Measurements from ENCODE around the gene SOX14.

Gene SOX14

GRCh38 chr3:137764001-137764433, at the start of gene SOX14:
Gene SOX14 (plus strand): TSS chr3:137764315. CDS start chr3:137764785, 470 bp downstream.
- no peak for DNase-seq (ENCODE audit: low read depth)

- DNase-seq (ENCODE audit: low read depth) = no peak
Observed at GRCh38 chr3:137714551-137714950, 49.6 kb upstream of the SOX14 start.

- no peak for DNase-seq (ENCODE audit: low read depth)
Observed at GRCh38 chr3:137724240-137724639, 39.9 kb upstream of the SOX14 start.

- no peak for DNase-seq (ENCODE audit: low read depth)
Observed at GRCh38 chr3:137737208-137737607, 26.9 kb upstream of the SOX14 start.

- DNase-seq (ENCODE audit: low read depth) = no peak
Observed at GRCh38 chr3:137738710-137739109, 25.4 kb upstream of the SOX14 start.

- no peak for DNase-seq (ENCODE audit: low read depth)
Observed at GRCh38 chr3:137743608-137744007, 20.5 kb upstream of the SOX14 start.

- DNase-seq (ENCODE audit: low read depth) = no peak
Observed at GRCh38 chr3:137746808-137747207, 17.3 kb upstream of the SOX14 start.

GRCh38 chr3:137759505-137759904, 4.6 kb upstream of the SOX14 start:
- no peak for DNase-seq (ENCODE audit: low read depth)

- DNase-seq (ENCODE audit: low read depth) = no peak
Observed at GRCh38 chr3:137760341-137761098, 3.6 kb upstream of the SOX14 start.

- DNase-seq (ENCODE audit: low read depth) = no peak
Observed at GRCh38 chr3:137761099-137761562, 3.0 kb upstream of the SOX14 start.

- DNase-seq (ENCODE audit: low read depth) = no peak
Observed at GRCh38 chr3:137761563-137762503, 2.3 kb upstream of the SOX14 start.

- no peak for DNase-seq (ENCODE audit: low read depth)
Observed at GRCh38 chr3:137762674-137763593, 1.2 kb upstream of the SOX14 start.

GRCh38 chr3:137763594-137763938, 549 bp upstream of the SOX14 start:
- DNase-seq (ENCODE audit: low read depth) = no peak

GRCh38 chr3:137764563-137765309, 621 bp downstream of the SOX14 start:
- DNase-seq (ENCODE audit: low read depth) = no peak

- no peak for DNase-seq (ENCODE audit: low read depth)
Observed at GRCh38 chr3:137765310-137766033, 1.4 kb downstream of the SOX14 start.

- no peak for DNase-seq (ENCODE audit: low read depth)
Observed at GRCh38 chr3:137766041-137766875, 2.1 kb downstream of the SOX14 start.

GRCh38 chr3:137766876-137767537, 2.9 kb downstream of the SOX14 start:
- DNase-seq (ENCODE audit: low read depth) = no peak

GRCh38 chr3:137767538-137768360, 3.6 kb downstream of the SOX14 start:
- DNase-seq (ENCODE audit: low read depth) = no peak
